ENCODE data around the gene PORCN.

DNA sequence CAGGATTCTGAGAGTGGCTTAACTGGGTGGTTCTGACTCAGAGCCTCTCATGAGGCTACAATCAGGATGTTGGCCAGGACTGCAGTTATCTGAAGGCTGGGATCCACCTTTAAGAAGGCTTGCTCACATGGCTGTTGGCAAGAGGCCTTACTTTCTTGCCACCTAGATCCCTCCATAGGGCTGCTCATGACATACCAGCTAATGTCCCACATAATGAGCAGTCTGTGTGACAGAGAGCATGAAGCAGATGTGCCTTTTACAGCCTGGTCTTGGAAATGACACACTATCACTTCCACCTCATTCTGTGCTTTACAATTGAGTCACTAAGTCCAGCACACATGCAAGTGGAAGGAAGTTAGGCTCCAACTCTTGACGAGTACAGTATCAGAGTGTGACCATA is 61.2 kb downstream of the PORCN start:
- TF ChIP-seq, protein P1, sequence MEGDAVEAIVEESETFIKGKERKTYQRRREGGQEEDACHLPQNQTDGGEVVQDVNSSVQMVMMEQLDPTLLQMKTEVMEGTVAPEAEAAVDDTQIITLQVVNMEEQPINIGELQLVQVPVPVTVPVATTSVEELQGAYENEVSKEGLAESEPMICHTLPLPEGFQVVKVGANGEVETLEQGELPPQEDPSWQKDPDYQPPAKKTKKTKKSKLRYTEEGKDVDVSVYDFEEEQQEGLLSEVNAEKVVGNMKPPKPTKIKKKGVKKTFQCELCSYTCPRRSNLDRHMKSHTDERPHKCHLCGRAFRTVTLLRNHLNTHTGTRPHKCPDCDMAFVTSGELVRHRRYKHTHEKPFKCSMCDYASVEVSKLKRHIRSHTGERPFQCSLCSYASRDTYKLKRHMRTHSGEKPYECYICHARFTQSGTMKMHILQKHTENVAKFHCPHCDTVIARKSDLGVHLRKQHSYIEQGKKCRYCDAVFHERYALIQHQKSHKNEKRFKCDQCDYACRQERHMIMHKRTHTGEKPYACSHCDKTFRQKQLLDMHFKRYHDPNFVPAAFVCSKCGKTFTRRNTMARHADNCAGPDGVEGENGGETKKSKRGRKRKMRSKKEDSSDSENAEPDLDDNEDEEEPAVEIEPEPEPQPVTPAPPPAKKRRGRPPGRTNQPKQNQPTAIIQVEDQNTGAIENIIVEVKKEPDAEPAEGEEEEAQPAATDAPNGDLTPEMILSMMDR (IDR thresholded peaks at IDR 0.05; ENCODE audit: low read length), result no peak
- TF ChIP-seq EZH2 (IDR thresholded peaks at IDR 0.05; ENCODE audit: borderline replicate concordance, low read length), result no peak
